Fibroblast of the aortic adventitia (primary cell): ENCODE data around the gene BTD. TPM values are rescaled to one million over a fixed set of nuclear protein-coding genes. Genes with fewer than 3 reads are reported as not detected.

ENCODE experiments used
- DNase-seq: peaks from one replicate; pipeline ENCODE4 v3.0.0-alpha.2; 2010; ENCODE audit warnings: low read depth
- H3K4me3 ChIP-seq: 2 replicates; pipeline ENCODE4 v1.5.1; 2011; ENCODE audit warnings: low read depth, mild to moderate bottlenecking, control low read depth, low read length, moderate library complexity
- CTCF ChIP-seq: IDR thresholded peaks from 2 replicates; pipeline ENCODE4 v1.5.1; 2011; ENCODE audit warnings: mild to moderate bottlenecking, low read length, control low read depth, inconsistent platforms; ENCODE audit not compliant: insufficient read depth
- total RNA-seq: library from RNA; depleted of rRNA; stranded (reverse); fragments of >200 nt; gene quantifications from 2 replicates; pipeline ENCODE4 v1.2.3, GENCODE V29; 2012; ENCODE audit warnings: low replicate concordance

The BTD gene
- total RNA-seq, 1 donor, result 19.7 TPM

GRCh38 chr3:15630646-15631350 is 29.3 kb downstream of the BTD start:
- DNase-seq, result peak; percentile 66
- peak overlapping the region; percentile 31 for H3K4me3 ChIP-seq
- no peak for TF ChIP-seq CTCF

GRCh38 chr3:15631426-15632211 is 30.1 kb downstream of the BTD start:
- no peak overlapping the region for H3K4me3 ChIP-seq
- no peak for TF ChIP-seq CTCF
- DNase-seq, result no peak

GRCh38 chr3:15632212-15632580 is 30.7 kb downstream of the BTD start:
- TF ChIP-seq CTCF, result no peak
- no peak for DNase-seq

GRCh38 chr3:15633159-15633558 is 31.6 kb downstream of the BTD start:
- no peak overlapping the region for H3K4me3 ChIP-seq
- DNase-seq, result no peak
- no peak for TF ChIP-seq CTCF

More at GRCh38 chr3:15632212-15632580, 30.7 kb downstream of the BTD start:
- no peak overlapping the region for H3K4me3 ChIP-seq

GRCh38 chr3:15633766-15634598 is 32.4 kb downstream of the BTD start:
- TF ChIP-seq CTCF, result no peak
- peak; percentile 48 for DNase-seq
- no peak overlapping the region for H3K4me3 ChIP-seq

GRCh38 chr3:15634671-15635070 is 33.1 kb downstream of the BTD start:
- no peak for DNase-seq

More at GRCh38 chr3:15634671-15635070, 33.1 kb downstream of the BTD start:
- no peak overlapping the region for H3K4me3 ChIP-seq
- no peak for TF ChIP-seq CTCF
